GM21390 (cell line): ENCODE data around the gene BLOC1S3.
A peak's percentile ranks its signal among the peaks of the same experiment; 100 is the strongest.

Source experiments
- ATAC-seq: cut with Tn5 transposase; IDR thresholded peaks from one replicate; pipeline ENCODE4 v1.9.1; 2021; ENCODE audit not compliant: unreplicated experiment

BLOC1S3 gene, protein sequence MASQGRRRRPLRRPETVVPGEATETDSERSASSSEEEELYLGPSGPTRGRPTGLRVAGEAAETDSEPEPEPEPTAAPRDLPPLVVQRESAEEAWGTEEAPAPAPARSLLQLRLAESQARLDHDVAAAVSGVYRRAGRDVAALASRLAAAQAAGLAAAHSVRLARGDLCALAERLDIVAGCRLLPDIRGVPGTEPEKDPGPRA

DNA sequence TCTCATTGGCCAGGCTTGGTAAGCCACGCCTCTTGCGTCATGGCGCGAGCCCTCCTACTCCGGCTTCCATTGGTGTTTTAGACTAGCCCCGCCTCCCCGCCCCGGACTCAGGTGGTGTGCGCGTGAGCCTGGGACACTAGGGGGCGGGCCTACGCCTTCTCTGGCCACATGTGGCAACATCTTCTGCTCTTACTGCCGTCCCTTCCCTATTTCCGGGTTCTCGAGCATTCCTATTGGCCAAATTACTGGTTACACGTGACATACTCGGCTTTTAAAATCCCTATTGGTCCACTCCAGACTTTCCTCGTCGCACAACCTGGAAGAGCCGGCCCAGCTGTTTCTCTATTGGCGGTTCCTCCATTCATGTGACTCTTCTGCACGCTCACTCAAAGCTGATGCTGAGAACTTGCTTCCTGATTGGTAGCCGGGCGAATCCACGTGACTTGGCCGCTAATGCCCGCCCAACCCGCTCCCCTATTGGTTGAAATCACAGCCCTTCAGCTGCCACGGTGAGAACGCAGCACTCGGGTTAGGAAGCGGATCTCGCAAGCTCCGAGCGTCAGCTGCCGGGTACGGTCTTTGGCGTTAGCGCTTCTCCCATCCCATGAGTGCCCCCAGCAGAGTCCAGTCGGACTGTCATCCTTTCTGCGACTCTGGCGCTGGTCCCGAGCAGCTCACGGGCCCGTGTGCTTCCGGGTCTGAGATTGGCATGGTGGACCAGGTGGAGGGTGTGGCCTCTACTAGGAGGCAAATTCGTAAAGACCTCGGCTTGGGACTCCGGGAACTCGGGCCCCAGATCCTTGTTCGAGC, at the start of gene BLOC1S3:
TSS of gene BLOC1S3 (plus strand) at position 523 of the 810 bp plus-strand sequence. CDS start 513 bp downstream, outside the sequence.
- peak; percentile 70 for ATAC-seq

DNA sequence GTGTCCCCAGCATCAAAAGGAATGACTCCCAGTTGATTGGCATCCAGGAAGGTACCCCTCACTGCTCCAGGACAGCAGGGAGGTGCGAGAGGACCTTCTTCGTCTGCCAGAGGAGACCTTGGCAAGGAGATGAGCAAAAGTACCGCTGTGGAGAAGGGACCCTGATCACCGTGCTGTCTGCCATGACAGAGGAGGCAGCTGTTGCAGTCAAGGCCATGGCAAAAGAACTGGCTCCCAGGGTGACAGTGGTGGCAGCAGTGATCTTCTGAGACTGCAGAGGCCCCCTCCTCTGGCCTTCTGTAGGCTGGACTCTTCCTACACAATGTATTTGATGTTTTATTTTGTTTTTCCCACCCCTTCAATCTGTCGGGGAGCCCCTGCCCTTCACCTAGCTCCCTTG, 49.8 kb upstream of the BLOC1S3 start:
- ATAC-seq, result no peak

DNA sequence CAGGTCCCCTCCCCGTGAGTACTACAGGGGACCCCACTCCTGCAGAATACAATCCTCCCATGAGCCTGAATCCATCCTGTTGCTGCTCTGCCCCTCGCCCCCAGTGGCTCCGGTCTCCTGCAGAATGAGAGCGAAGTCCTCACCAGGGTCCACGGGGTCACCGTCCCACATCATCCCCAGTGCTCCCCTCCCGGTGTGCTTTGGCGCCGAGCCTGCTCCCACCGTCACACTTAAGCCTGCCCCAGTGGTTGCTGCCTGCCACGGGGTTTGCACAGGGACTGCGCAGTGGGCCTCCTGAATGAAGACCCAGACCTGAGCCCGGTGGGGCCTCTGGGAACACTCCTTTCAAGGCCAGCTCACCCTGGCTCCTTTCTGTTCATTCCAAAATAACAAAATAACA, 48.3 kb upstream of the BLOC1S3 start:
- ATAC-seq, result no peak

DNA sequence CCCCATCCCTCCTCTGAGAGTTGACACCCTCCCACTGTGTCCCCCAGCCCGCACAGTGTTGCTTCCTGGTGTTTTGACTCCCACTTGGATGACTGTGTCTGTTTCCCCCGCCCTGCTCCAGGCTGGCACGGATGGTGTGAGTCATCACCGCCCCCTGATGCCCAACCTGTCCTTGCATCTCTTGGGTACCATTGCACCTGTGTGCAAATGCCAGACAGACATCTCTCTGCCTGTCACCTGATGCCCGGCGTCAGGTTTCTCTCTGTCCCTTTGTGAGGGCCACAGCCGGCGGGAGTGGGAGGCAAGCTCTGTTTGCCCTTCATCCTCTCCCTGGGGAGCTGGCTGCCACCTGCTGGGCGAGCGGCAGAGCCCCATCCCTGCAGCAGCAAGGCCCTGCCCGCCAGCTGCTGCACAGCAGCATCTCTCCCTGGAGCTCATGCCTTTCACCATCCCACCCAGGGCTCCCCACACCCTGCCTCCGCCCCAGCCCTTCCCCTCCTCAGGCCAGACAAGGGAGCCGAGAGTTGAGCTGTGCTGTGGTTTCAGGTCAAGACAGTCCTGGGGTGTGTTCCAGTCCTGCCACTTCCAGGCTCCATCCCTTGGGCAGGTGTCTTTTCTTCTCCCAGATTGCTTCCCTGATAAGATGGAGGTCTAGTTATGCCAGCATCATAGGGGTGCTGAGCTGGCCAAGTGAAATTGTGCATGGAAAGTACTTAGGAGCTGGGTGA, 47.5 kb upstream of the BLOC1S3 start:
- no peak for ATAC-seq

DNA sequence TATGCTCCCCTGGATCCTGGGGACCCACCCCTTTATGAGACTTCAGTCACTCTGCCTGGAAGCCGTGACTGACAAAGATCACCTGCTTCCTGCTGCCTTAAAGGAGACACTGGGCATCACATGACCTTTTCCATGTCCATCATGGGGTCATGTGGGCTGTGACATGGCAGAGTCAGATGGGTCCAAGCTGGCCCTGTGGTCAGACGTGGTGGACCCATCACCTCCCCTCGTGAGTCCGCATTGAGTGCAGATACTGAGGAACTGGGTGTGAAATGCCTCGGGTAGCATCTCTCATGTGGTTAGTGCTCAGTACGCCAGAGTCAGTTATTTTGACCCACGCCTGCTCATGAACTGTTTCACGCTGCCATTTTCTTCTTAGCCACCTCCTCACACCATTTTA, 44.9 kb upstream of the BLOC1S3 start:
- no peak for ATAC-seq

DNA sequence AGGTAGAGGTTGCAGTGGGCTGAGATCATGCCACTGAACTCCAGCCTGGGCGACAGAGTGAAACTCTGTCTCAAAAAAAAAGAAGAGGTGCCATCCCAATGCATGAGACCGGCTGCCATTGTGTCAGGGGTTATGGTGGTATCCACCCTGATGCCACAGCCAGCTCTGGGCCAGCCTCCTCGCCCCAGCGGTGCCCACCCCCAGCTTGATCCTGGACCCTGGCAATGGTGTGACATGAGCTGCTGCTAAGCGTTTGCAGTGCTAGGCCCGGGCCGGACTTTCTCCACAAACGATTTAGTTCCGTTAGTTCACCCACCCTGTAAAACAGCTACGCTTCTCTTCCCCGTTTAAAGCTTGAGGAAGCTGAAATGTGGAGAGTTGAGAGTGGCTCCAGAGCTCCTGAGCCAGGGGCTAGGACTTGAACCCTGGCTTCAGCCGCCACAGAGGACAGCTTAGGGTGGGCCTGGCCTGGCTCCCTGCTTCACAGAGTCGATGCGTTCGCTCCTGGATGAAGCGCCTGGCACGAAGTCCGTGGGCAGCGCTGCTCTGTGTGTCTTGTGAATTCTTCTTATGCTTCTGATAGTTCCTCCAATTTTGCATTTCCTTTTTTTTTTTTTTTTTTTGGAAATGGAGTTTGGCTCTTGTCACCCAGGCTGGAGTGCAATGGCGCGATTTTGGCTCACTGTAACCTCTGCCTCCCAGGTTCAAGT, 43.3 kb upstream of the BLOC1S3 start:
- no peak for ATAC-seq

DNA sequence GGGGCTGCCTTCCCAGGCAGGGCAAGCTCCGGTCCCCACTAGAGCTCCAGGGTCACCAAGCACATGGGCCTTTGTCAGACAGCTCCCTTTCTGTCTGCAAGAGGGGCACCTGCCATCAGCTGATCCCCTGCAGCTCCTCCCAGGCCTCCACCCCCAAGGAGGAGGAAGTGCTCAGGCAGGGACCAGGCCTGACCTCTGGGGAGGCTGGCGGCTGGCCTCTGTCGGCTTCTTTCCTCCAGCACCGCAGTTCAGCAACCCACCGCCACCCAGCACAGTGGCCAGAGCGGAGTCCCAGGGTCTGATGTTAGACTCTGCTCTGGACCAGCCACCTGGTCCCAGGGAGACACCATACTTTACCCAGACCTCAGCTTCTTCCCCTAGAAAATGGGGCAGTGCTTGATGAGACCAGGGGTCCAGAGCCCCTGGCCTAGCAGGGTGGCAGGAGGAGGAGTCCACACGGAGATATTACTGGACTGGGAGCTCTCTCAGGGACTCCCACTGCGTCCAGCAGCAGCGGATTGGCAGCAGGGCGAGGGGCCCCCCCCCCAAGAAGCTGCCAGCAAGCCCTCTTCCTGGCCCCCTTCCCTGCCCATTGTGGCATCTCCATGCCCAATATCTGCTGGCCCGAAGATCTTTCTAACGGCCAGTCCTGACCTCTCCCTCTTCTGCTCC, 41.9 kb upstream of the BLOC1S3 start:
- peak; percentile 11 for ATAC-seq

DNA sequence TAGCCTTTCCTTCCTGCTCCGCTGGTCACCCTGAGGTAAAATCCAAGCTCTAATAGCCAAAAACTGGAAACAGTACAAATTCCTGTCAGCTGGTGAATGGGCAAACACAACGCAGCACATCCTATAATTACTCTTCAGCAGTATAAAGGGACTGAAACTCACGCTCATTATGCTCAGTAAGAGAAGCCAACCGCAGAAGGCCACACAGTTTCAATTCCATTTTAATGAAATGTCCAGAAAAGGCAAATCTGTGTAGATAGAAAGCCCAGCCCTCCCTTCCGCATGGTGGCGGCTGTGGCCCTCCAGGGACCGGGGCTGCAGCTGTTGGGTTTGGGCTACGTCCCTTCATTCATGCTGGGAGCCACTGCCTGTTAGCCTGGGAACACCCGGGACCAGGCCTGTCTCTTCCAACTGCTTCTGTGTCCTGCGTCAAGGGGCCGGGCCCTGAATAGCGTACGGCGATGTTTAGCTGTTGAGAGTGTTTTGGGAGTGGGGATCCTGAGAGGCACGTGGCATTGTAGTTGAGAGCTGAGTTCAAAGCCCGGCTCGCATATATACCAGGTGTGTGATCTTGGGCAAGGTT, 41.3 kb upstream of the BLOC1S3 start:
- ATAC-seq, result peak; percentile 87

DNA sequence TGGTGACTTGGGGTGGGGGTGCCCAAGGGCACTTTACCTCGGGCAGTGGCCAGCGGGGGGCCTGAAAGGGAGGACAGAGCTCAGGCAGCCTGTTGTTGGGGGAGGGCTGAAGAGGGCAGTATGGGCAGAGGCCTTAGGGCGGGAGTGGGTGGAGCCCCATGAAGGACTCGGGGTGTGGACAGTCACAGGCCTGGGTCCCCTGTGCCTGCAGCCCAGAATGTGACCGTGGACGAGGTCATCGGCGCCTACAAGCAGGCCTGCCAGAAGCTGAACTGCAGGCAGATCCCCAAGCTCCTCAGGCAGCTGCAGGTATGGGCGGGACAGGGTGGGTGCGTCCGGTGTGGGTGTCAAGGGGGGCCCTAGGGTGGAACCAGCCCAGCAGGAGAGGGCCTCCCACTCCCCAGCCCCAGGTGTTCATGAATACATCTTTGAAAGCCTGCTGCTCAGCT, 40.3 kb upstream of the BLOC1S3 start:
- ATAC-seq, result no peak

DNA sequence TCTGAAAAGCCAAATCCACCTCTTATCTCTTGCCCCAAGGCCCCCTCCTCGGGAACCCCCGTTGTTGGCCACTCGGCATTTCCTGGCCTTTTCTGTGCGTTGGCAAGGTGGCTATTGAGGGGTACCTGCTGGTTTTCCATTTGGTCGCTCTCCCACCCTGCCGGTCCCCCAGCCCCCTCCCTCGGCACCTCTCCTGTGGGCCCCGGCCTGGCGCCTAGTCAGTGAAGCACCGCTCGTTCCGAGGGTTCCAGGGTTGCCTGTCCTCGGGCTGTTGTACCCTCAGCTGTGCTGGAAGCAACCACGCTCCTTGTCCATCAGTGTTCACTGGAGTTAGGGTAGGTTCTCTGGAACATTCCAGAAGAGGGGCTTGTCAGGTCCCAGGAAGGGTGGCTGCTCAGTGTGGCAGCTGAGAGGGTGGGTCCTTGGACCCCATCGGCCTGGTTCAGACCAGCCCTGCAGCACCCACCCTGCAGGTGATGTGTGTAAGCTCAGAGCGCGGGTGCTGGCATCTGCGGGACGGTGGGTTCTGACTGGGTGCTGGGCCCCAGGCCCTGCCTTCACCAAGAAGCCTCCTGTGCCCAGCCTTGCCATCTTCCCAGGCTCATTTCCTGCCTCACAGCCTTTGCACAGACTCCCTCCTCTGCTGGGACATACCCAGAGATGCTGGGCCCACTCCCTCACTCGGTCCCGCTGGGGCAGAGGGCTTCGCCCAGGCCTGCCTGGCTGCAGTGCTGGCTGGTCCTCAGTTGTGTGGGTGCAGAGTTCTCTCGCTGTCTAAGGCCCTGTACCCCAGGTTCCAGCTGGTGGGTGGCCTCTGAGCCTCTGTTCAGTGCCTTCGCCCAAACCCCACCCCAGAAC, 39.1 kb upstream of the BLOC1S3 start:
- no peak for ATAC-seq

DNA sequence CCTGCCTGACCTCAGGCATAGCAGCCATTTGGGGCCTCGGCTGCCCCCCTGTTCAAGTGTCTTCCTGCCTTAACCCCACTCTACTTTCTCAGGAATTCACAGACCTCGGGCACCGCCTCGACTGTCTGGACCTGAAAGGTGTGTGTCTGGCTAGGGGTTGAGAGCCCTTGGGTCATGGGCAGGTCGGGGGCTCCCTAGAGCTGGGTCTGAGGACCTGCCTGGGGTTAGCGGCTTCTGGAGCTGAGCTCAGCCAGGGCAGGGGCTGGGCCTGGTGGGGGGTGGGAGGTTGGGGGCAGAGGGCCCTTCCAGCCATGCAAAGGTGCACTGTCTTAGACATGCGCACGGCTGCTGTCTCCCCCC, 38.5 kb upstream of the BLOC1S3 start:
- ATAC-seq, result no peak

DNA sequence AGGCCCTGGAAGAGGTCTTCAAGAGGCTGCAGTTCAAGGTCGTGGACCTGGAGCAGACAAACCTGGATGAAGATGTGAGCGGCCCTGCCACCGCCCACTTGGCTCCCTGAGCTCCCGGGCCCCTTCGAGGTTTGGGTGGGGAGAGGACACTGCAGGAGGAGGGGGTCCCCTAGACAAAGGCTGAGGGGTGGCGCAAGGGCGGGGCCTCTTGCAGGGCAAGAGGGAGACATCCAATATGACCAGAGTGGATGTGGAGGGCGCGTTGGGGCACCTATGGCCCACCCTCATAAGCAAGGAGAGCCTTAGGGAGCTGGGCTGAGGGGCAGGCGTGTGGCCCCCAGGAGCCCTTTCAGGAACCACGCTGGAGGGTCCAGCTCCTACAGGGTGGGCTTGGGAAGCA, 38.1 kb upstream of the BLOC1S3 start:
- ATAC-seq, result no peak

DNA sequence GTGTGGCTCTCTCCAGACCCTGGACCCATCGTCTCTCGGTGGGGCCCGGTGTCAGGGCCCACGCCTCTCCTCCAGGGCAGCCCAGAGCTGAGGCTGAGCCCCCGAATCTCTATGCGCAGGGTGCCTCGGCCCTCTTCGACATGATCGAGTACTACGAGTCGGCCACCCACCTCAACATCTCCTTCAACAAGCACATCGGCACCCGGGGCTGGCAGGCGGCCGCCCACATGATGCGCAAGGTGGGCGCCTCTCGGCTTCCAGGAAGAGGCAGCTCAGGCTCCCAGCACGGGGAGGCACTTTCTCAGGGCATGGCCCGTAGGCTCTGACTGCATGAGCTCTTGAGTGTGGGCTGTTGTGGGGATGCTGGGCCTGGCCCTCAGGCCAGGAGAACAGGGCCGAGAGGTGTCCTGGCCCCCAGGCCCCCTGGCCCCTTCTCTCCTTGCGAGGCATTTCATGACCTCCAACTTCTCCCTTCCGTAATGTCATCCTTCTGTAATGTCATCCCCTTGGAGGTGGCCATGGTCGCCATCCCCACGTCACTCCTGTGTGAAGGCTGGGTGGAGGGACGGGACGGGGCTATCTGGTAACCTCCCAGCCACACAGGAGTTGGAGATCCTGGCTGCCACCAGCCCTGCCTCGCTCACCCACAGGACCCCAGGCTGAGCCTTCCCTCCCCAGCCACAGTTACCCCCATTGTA, 37.2 kb upstream of the BLOC1S3 start:
- no peak for ATAC-seq

DNA sequence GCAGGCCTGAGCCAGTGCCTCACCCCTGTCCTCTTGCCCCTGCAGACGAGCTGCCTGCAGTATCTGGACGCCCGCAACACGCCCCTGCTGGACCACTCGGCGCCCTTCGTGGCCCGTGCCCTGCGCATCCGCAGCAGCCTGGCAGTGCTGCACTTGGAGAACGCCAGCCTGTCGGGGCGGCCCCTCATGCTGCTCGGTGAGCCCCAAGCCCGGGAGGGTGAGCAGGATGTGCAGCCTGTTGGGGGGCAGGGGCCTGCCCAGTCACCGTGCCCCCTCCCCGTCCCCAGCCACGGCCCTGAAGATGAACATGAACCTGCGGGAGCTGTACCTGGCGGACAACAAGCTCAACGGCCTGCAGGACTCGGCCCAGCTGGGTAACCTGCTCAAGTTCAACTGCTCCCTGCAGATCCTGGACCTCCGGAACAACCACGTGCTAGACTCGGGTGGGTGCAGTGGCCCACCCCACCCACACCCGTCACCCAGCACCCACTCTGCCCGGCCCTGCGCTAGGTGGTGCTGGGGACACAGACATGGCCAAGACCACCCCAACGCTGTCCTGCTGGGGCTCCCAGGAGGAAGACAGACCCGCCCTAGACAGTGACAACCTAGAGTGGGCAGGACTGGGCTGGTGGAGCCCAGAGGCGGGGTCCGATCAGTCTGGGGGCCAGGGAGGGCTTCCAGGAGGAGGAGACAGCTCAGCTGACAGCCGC, 36.4 kb upstream of the BLOC1S3 start:
- no peak for ATAC-seq

DNA sequence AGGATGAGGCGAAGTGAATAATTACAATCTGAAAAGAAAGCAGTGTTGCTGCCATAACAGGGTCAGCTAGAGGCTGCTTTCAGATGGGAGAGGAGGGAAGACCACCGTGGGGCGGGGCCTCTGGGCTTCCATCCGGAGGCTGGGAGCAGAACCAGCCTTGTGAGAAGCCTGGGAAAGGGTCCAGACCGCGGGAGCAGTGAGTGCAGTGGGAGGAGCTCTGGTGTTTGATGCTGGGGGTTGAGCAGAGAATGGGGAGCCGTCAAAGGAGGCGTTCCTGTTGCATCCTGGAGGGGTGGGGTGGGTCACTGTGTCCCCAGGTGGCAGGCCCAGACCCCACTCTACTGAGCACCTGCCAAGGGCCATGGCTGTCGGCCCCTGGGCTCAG, 35.9 kb upstream of the BLOC1S3 start:
- no peak for ATAC-seq

DNA sequence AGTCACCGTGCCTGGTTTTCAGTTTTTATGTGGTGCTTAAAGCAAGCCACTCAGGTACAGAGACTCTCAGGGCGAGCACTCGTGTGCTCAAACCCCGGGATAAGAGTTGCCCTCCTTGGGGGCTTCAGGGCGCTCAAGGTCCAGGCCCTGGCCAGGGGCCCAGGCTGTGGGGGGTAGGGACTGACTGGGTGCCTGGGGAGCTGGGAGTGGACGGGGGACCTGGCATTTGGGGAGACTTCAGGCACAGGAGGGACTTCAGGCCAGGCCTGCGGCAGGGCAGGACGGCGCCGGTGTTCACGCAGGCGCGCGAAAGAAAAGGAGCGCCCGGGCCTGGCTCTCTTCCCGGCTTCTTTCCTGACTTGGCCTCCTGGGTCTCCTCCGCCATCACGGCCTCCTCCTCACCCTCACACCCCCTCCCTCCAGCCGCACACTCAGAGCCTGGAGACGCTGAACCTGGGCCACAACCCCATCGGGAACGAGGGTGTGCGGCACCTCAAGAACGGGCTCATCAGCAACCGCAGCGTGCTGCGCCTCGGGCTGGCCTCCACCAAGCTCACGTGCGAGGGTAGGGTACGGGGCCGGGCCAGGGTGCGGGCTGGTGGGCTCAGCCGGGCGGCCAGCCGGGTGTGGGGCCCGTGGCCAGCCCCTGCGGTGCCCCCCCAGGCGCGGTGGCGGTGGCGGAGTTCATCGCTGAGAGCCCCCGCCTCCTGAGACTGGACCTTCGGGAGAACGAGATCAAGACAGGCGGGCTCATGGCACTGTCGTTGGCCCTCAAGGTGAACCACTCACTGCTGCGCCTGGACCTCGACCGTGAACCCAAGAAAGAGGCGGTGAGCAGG, 33.9 kb upstream of the BLOC1S3 start:
- no peak for ATAC-seq
